HAP-1 (cell line): ENCODE data around the gene ZNF668.

Source experiments
- DNase-seq, 2 experiments: peaks; one replicate each; pipeline ENCODE4 v3.0.0-alpha.2; 2016 to 2020; ENCODE audit warnings: low spot score in 2 of 2
- H3K27me3 ChIP-seq: fragments of 250-450 bp; sonication (Bioruptor Pico); 2 replicates; pipeline ENCODE4 v1.5.1; 2020; ENCODE audit warnings: low read depth, mild to moderate bottlenecking, moderate library complexity
- H3K36me3 ChIP-seq: fragments of 250-450 bp; sonication (Bioruptor Pico); replicated peaks from 2 replicates; pipeline ENCODE4 v1.5.1; 2020; ENCODE audit warnings: mild to moderate bottlenecking
- H3K4me1 ChIP-seq: fragments of 250-450 bp; sonication (Bioruptor Pico); 2 replicates; pipeline ENCODE4 v1.5.1; 2020; ENCODE audit warnings: mild to moderate bottlenecking
- H3K4me3 ChIP-seq: fragments of 250-450 bp; sonication (Bioruptor Pico); 2 replicates; pipeline ENCODE4 v1.5.1; 2020; ENCODE audit warnings: mild to moderate bottlenecking, moderate library complexity
- H3K9me3 ChIP-seq: fragments of 250-450 bp; sonication (Bioruptor Pico); 2 replicates; pipeline ENCODE4 v1.5.1; 2020; ENCODE audit warnings: mild to moderate bottlenecking, moderate library complexity
- in situ Hi-C: fragments of 300-500 bp; cut with MboI; formaldehyde crosslinking; loops from 3 replicates; pipeline ENCODE4 v1.14.3; 2020; ENCODE audit warnings: low sequenced_read_pairs, inconsistent platforms, mixed read lengths

The ZNF668 gene

GRCh38 chr16:31073970-31074813, at the start of gene ZNF668, which contains the start of gene ZNF646:
ZNF668 (minus strand) TSS chr16:31074240; CDS start chr16:31064459, 9,781 bp downstream.
ZNF646 (plus strand) TSS chr16:31074422; CDS start chr16:31076325, 1,903 bp downstream.
- peak; percentile 98 to 99 for DNase-seq
- H3K36me3 ChIP-seq, result peaks cover 23% of the 10 kb centered on the region
- H3K4me3 ChIP-seq, result peak within 1 kb of the TSS; percentile 92
- in situ Hi-C loops, result no loop called here
- no peaks in the 10 kb centered on the region for H3K27me3 ChIP-seq
- H3K9me3 ChIP-seq, result no peaks in the 10 kb centered on the region
- peaks cover 7% of the 10 kb centered on the region; the same call in 1 of the 2 replicates for H3K4me1 ChIP-seq

GRCh38 chr16:31120129-31120528, 46.1 kb upstream of the ZNF668 start:
- H3K4me1 ChIP-seq, result peaks cover 4% of the 10 kb centered on the region
- DNase-seq, result no peak
- peaks cover 45% of the 10 kb centered on the region for H3K36me3 ChIP-seq
- no peaks in the 10 kb centered on the region for H3K27me3 ChIP-seq
- no peaks in the 10 kb centered on the region for H3K9me3 ChIP-seq
- no peak overlapping the region for H3K4me3 ChIP-seq
- in situ Hi-C loops, result no loop called here

- Histone ChIP-seq H3K4me3 (peak overlapping the region; percentile 64), H3K9me3 (no peaks in the 10 kb centered on the region), H3K27me3 (no peaks in the 10 kb centered on the region), H3K36me3 (peaks cover 37% of the 10 kb centered on the region), H3K4me1 (peaks cover 4% of the 10 kb centered on the region)
- in situ Hi-C loops, result no loop called here
- no peak for DNase-seq
Observed at GRCh38 chr16:31118223-31119155, 44.4 kb upstream of the ZNF668 start.

- no peaks in the 10 kb centered on the region for H3K9me3 ChIP-seq
- H3K4me1 ChIP-seq, result peaks cover 4% of the 10 kb centered on the region
- H3K27me3 ChIP-seq, result no peaks in the 10 kb centered on the region
- DNase-seq, result peak; percentile 98 to 99
- in situ Hi-C loops, result no loop called here
- H3K36me3 ChIP-seq, result peaks cover 29% of the 10 kb centered on the region
- H3K4me3 ChIP-seq, result peak within 1 kb of the TSS; percentile 64
Observed at GRCh38 chr16:31117384-31118222, 43.6 kb upstream of the ZNF668 start, which contains the start of gene KAT8. KAT8 (plus strand) TSS chr16:31117664; CDS start chr16:31117682, 18 bp downstream.

- no peak for DNase-seq
- peaks cover 28% of the 10 kb centered on the region for H3K36me3 ChIP-seq
- in situ Hi-C loops, result no loop called here
Observed at GRCh38 chr16:31114468-31114867, 40.4 kb upstream of the ZNF668 start.

GRCh38 chr16:31113121-31114120, 39.4 kb upstream of the ZNF668 start:
- H3K4me3 ChIP-seq, result no peak overlapping the region
- in situ Hi-C loops, result no loop called here
- H3K27me3 ChIP-seq, result no peaks in the 10 kb centered on the region
- no peak for DNase-seq
- H3K4me1 ChIP-seq, result peaks cover 5% of the 10 kb centered on the region
- peaks cover 27% of the 10 kb centered on the region for H3K36me3 ChIP-seq
- H3K9me3 ChIP-seq, result no peaks in the 10 kb centered on the region

More at GRCh38 chr16:31114468-31114867, 40.4 kb upstream of the ZNF668 start:
- Histone ChIP-seq H3K4me3 (no peak overlapping the region), H3K9me3 (no peaks in the 10 kb centered on the region), H3K4me1 (peaks cover 4% of the 10 kb centered on the region), H3K27me3 (no peaks in the 10 kb centered on the region)

- Histone ChIP-seq H3K9me3 (no peaks in the 10 kb centered on the region), H3K27me3 (no peaks in the 10 kb centered on the region), H3K4me3 (no peak overlapping the region), H3K4me1 (peaks cover 6% of the 10 kb centered on the region), H3K36me3 (peaks cover 27% of the 10 kb centered on the region)
- no peak for DNase-seq
- in situ Hi-C loops, result no loop called here
Observed at GRCh38 chr16:31112711-31113110, 38.7 kb upstream of the ZNF668 start.

GRCh38 chr16:31111881-31112466, 37.9 kb upstream of the ZNF668 start:
- no peak for DNase-seq
- Histone ChIP-seq H3K36me3 (peaks cover 27% of the 10 kb centered on the region), H3K4me1 (peaks cover 10% of the 10 kb centered on the region), H3K9me3 (no peaks in the 10 kb centered on the region), H3K27me3 (no peaks in the 10 kb centered on the region), H3K4me3 (no peak overlapping the region)
- in situ Hi-C loops, result no loop called here

GRCh38 chr16:31110106-31111034, 36.3 kb upstream of the ZNF668 start:
- in situ Hi-C loops, result no loop called here
- Histone ChIP-seq H3K4me3 (no peak overlapping the region), H3K36me3 (peaks cover 27% of the 10 kb centered on the region)

GRCh38 chr16:31109622-31110021, 35.6 kb upstream of the ZNF668 start:
- Histone ChIP-seq H3K9me3 (no peaks in the 10 kb centered on the region), H3K36me3 (peaks cover 27% of the 10 kb centered on the region)
- in situ Hi-C loops, result no loop called here

More at GRCh38 chr16:31110106-31111034, 36.3 kb upstream of the ZNF668 start:
- no peaks in the 10 kb centered on the region for H3K9me3 ChIP-seq
- no peak for DNase-seq
- peaks cover 14% of the 10 kb centered on the region for H3K4me1 ChIP-seq
- no peaks in the 10 kb centered on the region for H3K27me3 ChIP-seq

More at GRCh38 chr16:31109622-31110021, 35.6 kb upstream of the ZNF668 start:
- no peak for DNase-seq
- no peaks in the 10 kb centered on the region for H3K27me3 ChIP-seq
- H3K4me1 ChIP-seq, result peaks cover 14% of the 10 kb centered on the region
- H3K4me3 ChIP-seq, result no peak overlapping the region
